Activated T-helper 17 cell treated with anti-CD3 and anti-CD28 coated beads, Interleukin-2, amount 50 U/mL, for 72 hours (primary cell): Measurements from ENCODE around the gene PLPPR5. TPM values are rescaled to one million over a fixed set of nuclear protein-coding genes. Genes with fewer than 3 reads are reported as not detected.

Source experiments
- ATAC-seq: fragments of 150-1000 bp; cut with Tn5 transposase; replicated peaks from 2 replicates; pipeline ENCODE4 v1.10.0; 2021; ENCODE audit warnings: mild to moderate bottlenecking, moderate library complexity
- H3K27ac Mint-ChIP-seq: one replicate; pipeline ENCODE4 v1.8.0; 2022; ENCODE audit warnings: mixed read lengths
- H3K27me3 Mint-ChIP-seq: one replicate; pipeline ENCODE4 v1.8.0; 2022; ENCODE audit warnings: mixed read lengths
- H3K36me3 Mint-ChIP-seq: one replicate; pipeline ENCODE4 v1.8.0; 2022; ENCODE audit warnings: low read depth, mild to moderate bottlenecking, mixed read lengths
- H3K4me1 Mint-ChIP-seq: one replicate; pipeline ENCODE4 v1.8.0; 2022; ENCODE audit warnings: mixed read lengths
- H3K4me3 Mint-ChIP-seq: one replicate; pipeline ENCODE4 v1.8.0; 2022; ENCODE audit warnings: mild to moderate bottlenecking, mixed read lengths
- H3K9me3 Mint-ChIP-seq: one replicate; pipeline ENCODE4 v1.8.0; 2022; ENCODE audit warnings: mixed read lengths
- total RNA-seq, 2 donors: library from RNA; stranded (reverse); gene quantifications; one replicate each; pipeline ENCODE4 v1.2.3, GENCODE V29; 2022

PLPPR5 gene
- total RNA-seq, 2 donors from 2014 or later: not detected

- H3K27me3 Mint-ChIP-seq: no peaks in the 10 kb centered on the region
- no peak for ATAC-seq
- H3K36me3 Mint-ChIP-seq: no peaks in the 10 kb centered on the region
- H3K4me1 Mint-ChIP-seq: peaks cover 5% of the 10 kb centered on the region
- H3K4me3 Mint-ChIP-seq: no peak overlapping the region
- H3K9me3 Mint-ChIP-seq: no peaks in the 10 kb centered on the region
- no peak overlapping the region for H3K27ac Mint-ChIP-seq
Observed at GRCh38 chr1:98988904-98989555, 15.6 kb downstream of the PLPPR5 start.

GRCh38 chr1:98985687-98986086 lies 19.0 kb downstream of the PLPPR5 start:
- H3K27me3 Mint-ChIP-seq: no peaks in the 10 kb centered on the region
- H3K4me1 Mint-ChIP-seq: peaks cover 5% of the 10 kb centered on the region
- no peaks in the 10 kb centered on the region for H3K9me3 Mint-ChIP-seq
- H3K36me3 Mint-ChIP-seq: no peaks in the 10 kb centered on the region
- H3K27ac Mint-ChIP-seq: no peak overlapping the region
- ATAC-seq: no peak
- H3K4me3 Mint-ChIP-seq: no peak overlapping the region

- H3K9me3 Mint-ChIP-seq: no peaks in the 10 kb centered on the region
- H3K27me3 Mint-ChIP-seq: no peaks in the 10 kb centered on the region
- no peak overlapping the region for H3K4me3 Mint-ChIP-seq
- no peaks in the 10 kb centered on the region for H3K36me3 Mint-ChIP-seq
- ATAC-seq: peak; percentile 58
- H3K27ac Mint-ChIP-seq: no peak overlapping the region
- peaks cover 5% of the 10 kb centered on the region for H3K4me1 Mint-ChIP-seq
Observed at GRCh38 chr1:98981917-98982513, 22.6 kb downstream of the PLPPR5 start.

- H3K27ac Mint-ChIP-seq: no peak overlapping the region
Observed at GRCh38 chr1:98979463-98979862, 25.2 kb downstream of the PLPPR5 start.

GRCh38 chr1:98975810-98976209 lies 28.9 kb downstream of the PLPPR5 start:
- H3K4me1 Mint-ChIP-seq: no peaks in the 10 kb centered on the region

More at GRCh38 chr1:98979463-98979862, 25.2 kb downstream of the PLPPR5 start:
- H3K9me3 Mint-ChIP-seq: no peaks in the 10 kb centered on the region
- no peak for ATAC-seq
- no peaks in the 10 kb centered on the region for H3K27me3 Mint-ChIP-seq
- no peaks in the 10 kb centered on the region for H3K36me3 Mint-ChIP-seq
- peaks cover 5% of the 10 kb centered on the region for H3K4me1 Mint-ChIP-seq
- H3K4me3 Mint-ChIP-seq: no peak overlapping the region

GRCh38 chr1:98975113-98975512 lies 29.5 kb downstream of the PLPPR5 start:
- H3K4me1 Mint-ChIP-seq: no peaks in the 10 kb centered on the region
- H3K4me3 Mint-ChIP-seq: no peak overlapping the region
- no peaks in the 10 kb centered on the region for H3K27me3 Mint-ChIP-seq
- H3K36me3 Mint-ChIP-seq: no peaks in the 10 kb centered on the region
- no peaks in the 10 kb centered on the region for H3K9me3 Mint-ChIP-seq
- H3K27ac Mint-ChIP-seq: no peak overlapping the region
- no peak for ATAC-seq

More at GRCh38 chr1:98975810-98976209, 28.9 kb downstream of the PLPPR5 start:
- Mint-ChIP-seq H3K9me3 (no peaks in the 10 kb centered on the region), H3K4me3 (no peak overlapping the region), H3K27ac (no peak overlapping the region), H3K36me3 (no peaks in the 10 kb centered on the region), H3K27me3 (no peaks in the 10 kb centered on the region)
- no peak for ATAC-seq

- H3K9me3 Mint-ChIP-seq: no peaks in the 10 kb centered on the region
- ATAC-seq: no peak
- H3K27me3 Mint-ChIP-seq: peaks cover 7% of the 10 kb centered on the region
- H3K27ac Mint-ChIP-seq: no peak overlapping the region
- no peaks in the 10 kb centered on the region for H3K4me1 Mint-ChIP-seq
- H3K4me3 Mint-ChIP-seq: no peak overlapping the region
- no peaks in the 10 kb centered on the region for H3K36me3 Mint-ChIP-seq
Observed at GRCh38 chr1:98969798-98970490, 34.7 kb downstream of the PLPPR5 start.

GRCh38 chr1:98967122-98967521 lies 37.5 kb downstream of the PLPPR5 start:
- no peak for ATAC-seq
- no peak overlapping the region for H3K27ac Mint-ChIP-seq
- H3K4me1 Mint-ChIP-seq: no peaks in the 10 kb centered on the region
- H3K4me3 Mint-ChIP-seq: no peak overlapping the region
- H3K27me3 Mint-ChIP-seq: peaks cover 7% of the 10 kb centered on the region
- no peaks in the 10 kb centered on the region for H3K9me3 Mint-ChIP-seq
- no peaks in the 10 kb centered on the region for H3K36me3 Mint-ChIP-seq

- H3K36me3 Mint-ChIP-seq: no peaks in the 10 kb centered on the region
- no peaks in the 10 kb centered on the region for H3K4me1 Mint-ChIP-seq
- no peak overlapping the region for H3K4me3 Mint-ChIP-seq
- peak; percentile 84 for ATAC-seq
- peak overlapping the region; percentile 1 for H3K27ac Mint-ChIP-seq
- H3K27me3 Mint-ChIP-seq: peaks cover 7% of the 10 kb centered on the region
- no peaks in the 10 kb centered on the region for H3K9me3 Mint-ChIP-seq
Observed at GRCh38 chr1:98965394-98965793, 39.3 kb downstream of the PLPPR5 start.

- H3K27me3 Mint-ChIP-seq: peaks cover 7% of the 10 kb centered on the region
- no peaks in the 10 kb centered on the region for H3K36me3 Mint-ChIP-seq
- no peak overlapping the region for H3K4me3 Mint-ChIP-seq
- H3K4me1 Mint-ChIP-seq: no peaks in the 10 kb centered on the region
- H3K9me3 Mint-ChIP-seq: no peaks in the 10 kb centered on the region
- H3K27ac Mint-ChIP-seq: no peak overlapping the region
- ATAC-seq: no peak
Observed at GRCh38 chr1:98964198-98964597, 40.5 kb downstream of the PLPPR5 start.

- Mint-ChIP-seq H3K27ac (no peak overlapping the region), H3K36me3 (no peaks in the 10 kb centered on the region), H3K9me3 (no peaks in the 10 kb centered on the region), H3K4me3 (no peak overlapping the region), H3K27me3 (peaks cover 7% of the 10 kb centered on the region), H3K4me1 (no peaks in the 10 kb centered on the region)
- no peak for ATAC-seq
Observed at GRCh38 chr1:98963064-98963758, 41.5 kb downstream of the PLPPR5 start.

- no peaks in the 10 kb centered on the region for H3K36me3 Mint-ChIP-seq
- H3K27ac Mint-ChIP-seq: no peak overlapping the region
- no peak for ATAC-seq
- no peak overlapping the region for H3K4me3 Mint-ChIP-seq
- H3K9me3 Mint-ChIP-seq: no peaks in the 10 kb centered on the region
- H3K27me3 Mint-ChIP-seq: peaks cover 4% of the 10 kb centered on the region
- no peaks in the 10 kb centered on the region for H3K4me1 Mint-ChIP-seq
Observed at GRCh38 chr1:98962156-98962555, 42.5 kb downstream of the PLPPR5 start.

GRCh38 chr1:98949621-98950020 lies 55.0 kb downstream of the PLPPR5 start:
- no peak overlapping the region for H3K27ac Mint-ChIP-seq

GRCh38 chr1:98949166-98949565 lies 55.5 kb downstream of the PLPPR5 start:
- Mint-ChIP-seq H3K27ac (no peak overlapping the region), H3K4me3 (no peak overlapping the region), H3K9me3 (no peaks in the 10 kb centered on the region), H3K4me1 (no peaks in the 10 kb centered on the region), H3K27me3 (no peaks in the 10 kb centered on the region), H3K36me3 (no peaks in the 10 kb centered on the region)
- ATAC-seq: no peak

More at GRCh38 chr1:98949621-98950020, 55.0 kb downstream of the PLPPR5 start:
- Mint-ChIP-seq H3K9me3 (no peaks in the 10 kb centered on the region), H3K4me3 (no peak overlapping the region), H3K36me3 (no peaks in the 10 kb centered on the region), H3K4me1 (no peaks in the 10 kb centered on the region), H3K27me3 (no peaks in the 10 kb centered on the region)
- ATAC-seq: no peak
